ENCODE data around the gene ZNF260.
A peak's percentile ranks its signal among the peaks of the same experiment; 100 is the strongest.
"Not testable (repeated sequence)": the region's sequence is repeated elsewhere in the genome, so short reads cannot be mapped to it uniquely, and the experiment has no call there.

Gene ZNF260

DNA sequence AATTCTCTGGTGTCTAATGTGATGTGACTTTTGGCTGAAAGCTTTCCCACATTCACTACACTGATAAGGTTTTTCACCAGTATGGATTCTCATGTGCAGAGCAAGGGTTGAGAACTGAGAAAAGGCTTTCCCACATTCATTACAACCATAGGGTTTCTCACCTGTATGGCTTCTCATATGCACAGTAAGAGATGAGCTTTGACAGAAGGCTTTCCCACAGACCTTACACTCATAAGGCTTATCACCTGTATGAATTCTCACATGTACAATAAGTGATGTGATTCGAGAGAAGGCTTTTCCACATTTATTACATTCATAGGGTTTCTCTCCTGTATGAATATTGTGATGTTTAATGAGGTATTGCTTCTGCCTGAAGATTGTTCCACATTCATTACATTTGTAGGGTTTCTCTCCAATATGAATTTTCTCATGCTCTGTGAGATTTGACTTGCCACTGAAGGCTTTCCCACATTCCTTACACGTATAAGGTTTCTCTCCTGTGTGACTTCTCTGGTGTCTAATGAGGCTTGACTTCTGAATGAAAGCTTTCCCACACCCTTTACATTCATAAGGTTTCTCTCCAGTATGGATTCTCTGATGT, 14.0 kb downstream of the ZNF260 start:
- Mint-ChIP-seq H3K4me3 (no peak overlapping the region), H3K4me1 (no peaks in the 10 kb centered on the region), H3K9me3 (peaks cover 70% of the 10 kb centered on the region), H3K27ac (no peak overlapping the region), H3K36me3 (ENCODE audit: low read depth) (peaks cover 71% of the 10 kb centered on the region), H3K27me3 (no peaks in the 10 kb centered on the region)
- DNase-seq (no peak), ATAC-seq (no peak)

GRCh38 chr19:36508325-36508724, 19.7 kb downstream of the ZNF260 start:
- H3K4me3 Mint-ChIP-seq: no peak overlapping the region
- peaks cover 24% of the 10 kb centered on the region for H3K9me3 Mint-ChIP-seq
- no peaks in the 10 kb centered on the region for H3K4me1 Mint-ChIP-seq
- no peaks in the 10 kb centered on the region for H3K27me3 Mint-ChIP-seq
- peaks cover 27% of the 10 kb centered on the region for H3K36me3 Mint-ChIP-seq (ENCODE audit: low read depth)
- ATAC-seq (no peak), DNase-seq (no peak)
- H3K27ac Mint-ChIP-seq: no peak overlapping the region

GRCh38 chr19:36501973-36502372, 26.1 kb downstream of the ZNF260 start:
- ATAC-seq (no peak), DNase-seq (no peak)
- peaks cover 25% of the 10 kb centered on the region for H3K9me3 Mint-ChIP-seq
- H3K27me3 Mint-ChIP-seq: no peaks in the 10 kb centered on the region
- no peak overlapping the region for H3K4me3 Mint-ChIP-seq
- H3K36me3 Mint-ChIP-seq (ENCODE audit: low read depth): peaks cover 24% of the 10 kb centered on the region
- no peaks in the 10 kb centered on the region for H3K4me1 Mint-ChIP-seq
- H3K27ac Mint-ChIP-seq: no peak overlapping the region

DNA sequence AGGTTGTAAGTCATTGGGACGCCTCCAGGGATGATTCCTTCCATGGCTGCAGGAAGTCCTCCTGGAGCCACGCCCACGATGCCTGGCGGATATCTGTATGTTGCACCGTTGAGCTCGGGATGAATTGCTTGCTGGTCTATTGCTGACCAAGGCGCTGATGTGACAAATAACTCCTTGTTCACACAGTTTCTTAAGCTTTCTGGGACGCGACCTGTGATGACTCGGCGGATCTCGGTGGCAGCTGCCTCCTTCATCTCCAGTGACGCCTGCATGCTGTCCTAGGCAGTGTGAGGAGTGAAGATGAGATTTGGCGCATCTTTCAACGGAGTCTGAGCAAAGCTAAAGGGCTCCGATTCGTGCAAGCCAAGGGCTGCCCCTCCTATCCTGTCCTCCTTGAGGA, 31.1 kb downstream of the ZNF260 start:
- peaks cover 27% of the 10 kb centered on the region for H3K9me3 Mint-ChIP-seq
- peaks cover 17% of the 10 kb centered on the region for H3K36me3 Mint-ChIP-seq (ENCODE audit: low read depth)
- H3K27me3 Mint-ChIP-seq: no peaks in the 10 kb centered on the region
- no peak overlapping the region for H3K4me3 Mint-ChIP-seq
- H3K27ac Mint-ChIP-seq: no peak overlapping the region
- H3K4me1 Mint-ChIP-seq: no peaks in the 10 kb centered on the region
- no peak for ATAC-seq
- no peak for DNase-seq

DNA sequence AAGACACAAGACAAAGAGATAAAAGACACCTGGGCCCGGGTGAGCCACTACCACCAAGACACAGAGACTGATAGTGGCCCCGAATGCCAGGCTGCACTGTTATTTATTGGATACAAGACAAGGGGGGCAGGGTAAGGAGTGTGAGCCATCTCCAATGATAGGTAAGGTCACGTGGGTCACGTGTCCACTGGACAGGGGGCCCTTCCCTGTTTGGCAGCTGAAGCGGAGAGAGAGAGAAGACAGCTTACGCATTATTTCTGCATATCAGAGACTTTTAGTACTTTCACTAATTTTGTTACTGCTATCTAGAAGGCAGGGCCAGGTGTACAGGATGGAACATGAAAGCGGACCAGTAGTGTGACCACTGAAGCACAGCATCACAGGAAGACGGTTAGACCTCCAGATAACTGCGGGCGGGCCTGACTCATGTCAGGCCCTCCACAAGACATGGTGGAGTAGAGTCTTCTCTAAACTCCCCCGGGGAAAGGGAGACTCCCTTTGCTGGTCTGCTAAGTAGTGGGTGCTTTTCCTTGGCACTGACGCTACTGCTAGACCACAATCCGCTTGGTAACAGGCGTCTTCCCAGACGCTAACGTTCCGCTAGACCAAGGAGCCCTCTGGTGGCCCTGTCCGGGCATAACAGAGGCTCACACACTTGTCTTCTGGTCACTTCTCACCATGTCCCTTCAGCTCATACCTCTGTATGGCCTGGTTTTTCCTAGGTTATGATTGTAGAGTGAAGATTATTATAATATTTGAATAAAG, 35.2 kb downstream of the ZNF260 start:
- H3K4me1 Mint-ChIP-seq: peaks cover 23% of the 10 kb centered on the region
- H3K27me3 Mint-ChIP-seq, H3K27ac Mint-ChIP-seq, ATAC-seq, H3K4me3 Mint-ChIP-seq: not testable (repeated sequence)
- H3K36me3 Mint-ChIP-seq (ENCODE audit: low read depth): peaks cover 21% of the 10 kb centered on the region
- DNase-seq: peak; percentile 41
- H3K9me3 Mint-ChIP-seq: peaks cover 21% of the 10 kb centered on the region

DNA sequence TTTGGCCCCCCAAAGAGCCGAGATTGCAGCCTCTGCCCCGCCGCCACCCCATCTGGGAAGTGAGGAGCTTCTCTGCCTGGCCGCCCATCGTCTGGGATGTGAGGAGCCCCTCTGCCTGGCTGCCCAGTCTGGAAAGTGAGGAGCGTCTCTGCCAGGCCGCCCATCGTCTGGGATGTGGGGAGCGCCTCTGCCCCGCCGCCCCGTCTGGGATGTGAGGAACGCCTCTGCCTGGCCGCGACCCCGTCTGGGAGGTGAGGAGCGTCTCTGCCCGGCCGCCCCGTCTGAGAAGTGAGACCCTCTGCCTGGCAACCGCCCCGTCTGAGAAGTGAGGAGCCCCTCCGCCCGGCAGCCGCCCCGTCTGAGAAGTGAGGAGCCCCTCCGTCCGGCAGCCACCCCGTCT, 37.2 kb downstream of the ZNF260 start:
- not testable (repeated sequence) for H3K27ac Mint-ChIP-seq, ATAC-seq, DNase-seq, H3K27me3 Mint-ChIP-seq
- peaks cover 32% of the 10 kb centered on the region for H3K4me1 Mint-ChIP-seq
- H3K36me3 Mint-ChIP-seq (ENCODE audit: low read depth): peaks cover 32% of the 10 kb centered on the region
- H3K4me3 Mint-ChIP-seq: peak overlapping the region; percentile 95
- H3K9me3 Mint-ChIP-seq: peaks cover 23% of the 10 kb centered on the region

DNA sequence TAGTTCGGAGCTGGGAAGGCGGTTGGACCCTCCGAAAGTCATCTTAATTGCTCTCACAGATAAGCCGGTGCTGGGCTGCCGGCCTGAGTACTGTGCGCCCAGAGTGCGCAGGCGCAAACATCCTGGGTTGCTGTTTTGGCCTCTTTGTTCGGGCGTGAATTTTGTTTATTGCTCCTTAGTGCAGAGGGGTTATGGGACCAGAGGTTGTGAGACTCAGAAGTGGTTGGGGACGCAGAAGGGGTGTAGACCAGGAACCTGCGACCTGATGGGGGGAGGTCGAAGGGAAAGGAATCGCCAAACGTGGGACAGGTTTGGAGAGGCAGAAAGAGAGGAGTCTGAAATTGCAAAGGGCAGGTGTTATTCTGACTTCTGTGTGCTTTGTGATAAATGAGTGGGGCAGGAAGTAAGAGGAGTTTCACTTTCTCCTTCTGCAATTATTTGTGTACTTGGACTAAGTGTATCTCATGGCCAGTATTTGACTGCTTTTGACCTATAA, 38.1 kb downstream of the ZNF260 start:
- H3K9me3 Mint-ChIP-seq: peaks cover 25% of the 10 kb centered on the region
- peaks cover 32% of the 10 kb centered on the region for H3K4me1 Mint-ChIP-seq
- no peaks in the 10 kb centered on the region for H3K27me3 Mint-ChIP-seq
- DNase-seq (peak; percentile 72), ATAC-seq (peak; percentile 63)
- H3K27ac Mint-ChIP-seq: peak overlapping the region; percentile 99
- peaks cover 40% of the 10 kb centered on the region for H3K36me3 Mint-ChIP-seq (ENCODE audit: low read depth)
- peak overlapping the region; percentile 95 for H3K4me3 Mint-ChIP-seq

DNA sequence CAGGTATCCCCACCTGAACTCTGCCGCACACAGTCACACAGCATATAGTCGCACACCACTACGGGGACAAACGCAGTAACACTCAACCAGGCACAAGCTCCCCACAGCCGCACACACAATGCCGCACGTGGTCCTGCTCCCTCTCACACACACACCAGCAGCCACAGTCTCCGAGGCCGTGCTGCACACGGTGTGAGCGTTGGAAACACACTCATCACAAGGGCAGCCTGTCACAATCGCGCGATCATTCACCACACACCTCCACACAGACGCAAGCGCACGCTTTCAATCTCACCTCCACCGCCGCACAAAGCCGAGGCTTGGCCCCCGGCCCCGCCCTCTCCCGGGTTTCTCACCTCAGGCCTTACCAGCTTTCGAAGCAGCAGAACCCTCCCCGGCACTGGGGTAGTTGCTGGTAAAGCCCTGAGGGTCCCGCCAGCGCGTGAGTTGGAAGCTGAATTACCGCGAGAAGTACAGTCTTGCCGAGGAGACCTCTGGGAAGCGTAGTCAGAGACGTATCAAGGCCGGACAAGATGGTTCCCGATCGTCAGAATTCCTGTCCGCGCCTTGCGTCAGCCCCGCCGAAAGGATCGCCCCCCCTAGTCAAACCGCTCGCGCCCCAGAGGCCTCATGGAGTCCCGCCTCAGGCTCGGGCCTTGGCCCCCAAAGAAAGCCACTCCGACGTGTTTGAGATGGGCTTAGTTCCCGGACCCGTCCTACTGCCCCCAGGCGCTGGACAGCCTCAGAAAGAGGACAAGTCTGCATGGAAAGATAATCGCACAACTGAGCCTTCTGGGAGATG, 38.8 kb downstream of the ZNF260 start, which contains the start of gene ZNF566:
ZNF566 (minus strand) TSS at position 444 of the 802 bp plus-strand sequence. CDS start 13,004 bp downstream, outside the sequence.
- H3K36me3 Mint-ChIP-seq (ENCODE audit: low read depth): peaks cover 42% of the 10 kb centered on the region
- peaks cover 27% of the 10 kb centered on the region for H3K9me3 Mint-ChIP-seq

GRCh38 chr19:36488846-36489117, 39.3 kb downstream of the ZNF260 start:
- no peak for DNase-seq
- Mint-ChIP-seq H3K27me3 (no peaks in the 10 kb centered on the region), H3K9me3 (peaks cover 26% of the 10 kb centered on the region), H3K36me3 (ENCODE audit: low read depth) (peaks cover 47% of the 10 kb centered on the region), H3K27ac (peak overlapping the region; percentile 99), H3K4me1 (peaks cover 32% of the 10 kb centered on the region), H3K4me3 (peak overlapping the region; percentile 95)
- peak; percentile 26 for ATAC-seq

More for the DNA sequence above, 38.8 kb downstream of the ZNF260 start, which contains the start of gene ZNF566:
- DNase-seq (peak; percentile 90), ATAC-seq (peak; percentile 96)
- H3K27ac Mint-ChIP-seq: peak within 1 kb of the TSS; percentile 99
- no peaks in the 10 kb centered on the region for H3K27me3 Mint-ChIP-seq
- peak within 1 kb of the TSS; percentile 95 for H3K4me3 Mint-ChIP-seq
- H3K4me1 Mint-ChIP-seq: peaks cover 32% of the 10 kb centered on the region

DNA sequence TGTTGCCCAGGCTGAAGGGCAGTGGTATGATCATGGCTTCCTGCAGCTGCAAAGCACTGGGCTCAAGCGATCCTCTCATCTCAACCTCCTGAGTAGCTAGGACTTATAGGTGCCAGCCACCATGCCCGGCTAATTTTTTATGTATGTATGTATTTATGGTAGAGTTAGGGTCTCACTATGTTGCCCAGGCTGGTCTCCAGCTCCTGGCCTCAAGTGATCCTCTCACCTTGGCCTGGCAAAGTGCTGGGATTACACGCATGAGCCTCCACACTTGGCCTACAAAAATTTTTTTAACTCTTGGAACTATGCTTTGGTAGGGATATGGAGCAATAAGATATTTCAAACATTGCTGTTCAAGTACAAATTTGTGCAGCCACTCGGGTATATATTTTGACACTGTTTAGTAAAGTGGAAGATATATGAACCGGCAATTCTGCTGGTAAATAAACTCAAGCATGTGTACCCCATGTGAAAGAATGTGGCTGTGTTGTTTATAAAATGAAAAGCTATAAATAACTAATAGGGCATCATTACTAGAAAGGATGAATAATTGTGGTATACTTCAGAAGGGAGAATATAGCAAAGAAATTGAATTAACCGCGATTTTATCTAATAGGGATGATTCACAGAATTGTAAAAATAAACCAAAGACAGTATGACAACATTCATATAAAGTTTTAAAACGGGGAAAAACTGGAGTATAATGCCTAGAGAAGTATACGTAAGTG, 39.8 kb downstream of the ZNF260 start:
- DNase-seq (no peak), ATAC-seq (no peak)
- Mint-ChIP-seq H3K4me3 (peak overlapping the region; percentile 95), H3K9me3 (peaks cover 25% of the 10 kb centered on the region), H3K36me3 (ENCODE audit: low read depth) (peaks cover 52% of the 10 kb centered on the region), H3K27ac (peak overlapping the region; percentile 99), H3K27me3 (no peaks in the 10 kb centered on the region), H3K4me1 (peaks cover 32% of the 10 kb centered on the region)

GRCh38 chr19:36483653-36484052, 44.4 kb downstream of the ZNF260 start:
- no peak overlapping the region for H3K27ac Mint-ChIP-seq
- H3K4me1 Mint-ChIP-seq: peaks cover 17% of the 10 kb centered on the region
- no peaks in the 10 kb centered on the region for H3K27me3 Mint-ChIP-seq
- ATAC-seq (no peak), DNase-seq (no peak)
- H3K9me3 Mint-ChIP-seq: peaks cover 38% of the 10 kb centered on the region
- no peak overlapping the region for H3K4me3 Mint-ChIP-seq
- H3K36me3 Mint-ChIP-seq (ENCODE audit: low read depth): peaks cover 77% of the 10 kb centered on the region

DNA sequence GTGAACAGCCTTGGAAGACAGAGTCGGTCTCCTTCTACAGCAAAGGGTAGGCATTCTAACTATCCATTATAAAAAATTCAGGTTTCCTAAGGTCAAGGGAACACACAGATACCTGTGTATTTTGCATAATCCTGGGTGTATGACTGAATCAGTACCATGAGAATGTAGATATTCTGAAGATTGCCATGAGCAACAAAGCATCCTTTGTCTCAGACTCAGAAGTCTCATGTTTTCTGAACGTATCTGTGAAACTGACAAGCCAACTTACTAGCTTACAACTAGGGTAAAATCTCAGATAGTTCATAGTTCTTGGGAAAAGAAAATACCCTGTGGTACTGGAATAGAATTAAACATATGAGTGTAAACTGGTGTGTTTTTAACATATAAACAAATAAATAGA, 45.2 kb downstream of the ZNF260 start:
- H3K36me3 Mint-ChIP-seq (ENCODE audit: low read depth): peaks cover 82% of the 10 kb centered on the region
- ATAC-seq (no peak), DNase-seq (no peak)
- no peaks in the 10 kb centered on the region for H3K27me3 Mint-ChIP-seq
- H3K27ac Mint-ChIP-seq: no peak overlapping the region
- peaks cover 9% of the 10 kb centered on the region for H3K4me1 Mint-ChIP-seq
- H3K9me3 Mint-ChIP-seq: peaks cover 44% of the 10 kb centered on the region
- no peak overlapping the region for H3K4me3 Mint-ChIP-seq
